Measurements from ENCODE around the gene SLC25A26. TPM values are rescaled to one million over a fixed set of nuclear protein-coding genes. Genes with fewer than 3 reads are reported as not detected.

SLC25A26 gene
- total RNA-seq, 3 donors from 2014 or later = 15.9 to 25.8 (median 20.2) TPM

DNA sequence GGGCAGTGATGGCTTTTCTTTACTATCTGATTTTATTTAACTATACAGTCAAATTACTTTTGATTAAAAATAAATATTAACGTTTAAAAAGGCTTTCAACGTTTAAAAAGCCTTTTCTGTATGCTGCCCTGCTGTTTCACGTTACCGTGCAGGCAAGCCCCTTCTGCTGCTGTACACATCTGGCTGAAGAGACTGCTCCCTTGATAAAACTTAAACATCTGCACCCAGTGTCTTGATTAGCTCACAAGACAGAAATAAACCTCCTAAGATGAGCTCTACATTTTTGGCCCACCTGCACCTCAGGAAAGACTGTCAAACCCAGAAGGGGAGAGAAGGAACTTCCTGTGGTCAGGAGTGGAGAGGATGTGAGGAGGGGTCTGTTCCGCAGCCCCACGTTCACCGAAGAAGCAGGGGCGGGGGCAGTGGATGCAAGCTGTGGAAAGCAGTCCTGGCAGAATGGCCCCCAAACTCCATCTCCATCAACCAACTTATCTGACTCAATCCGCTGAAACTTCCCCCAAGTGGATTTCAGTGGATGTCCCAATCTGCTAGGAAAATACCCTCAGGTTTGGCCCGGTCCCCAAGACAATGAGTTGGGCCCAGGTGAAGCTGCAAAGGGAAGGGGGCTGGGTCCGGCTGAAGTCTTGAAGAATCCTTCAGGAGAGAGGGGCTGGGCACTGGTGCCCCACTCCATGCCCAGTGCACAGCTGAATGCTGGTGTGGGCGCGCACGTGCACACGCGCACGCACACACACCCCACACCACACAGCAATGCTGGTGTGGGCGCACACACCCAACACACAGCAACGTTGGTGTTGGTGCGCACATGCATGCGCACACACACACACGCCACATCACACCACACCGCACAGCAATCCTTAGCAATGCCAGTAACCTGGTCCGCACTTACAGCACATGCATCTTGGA is 191.4 kb downstream of the SLC25A26 start:
- intact Hi-C loops (cut with DNase I, micrococcal nuclease) = loop anchor here in 1 of 2 donors (10.0 kb wide), 1 partner anchor 413 kb away; no protein-coding TSS in a partner anchor
- ATAC-seq = no peak
- no peak for DNase-seq
- no peaks in the 10 kb centered on the region for H3K9me3 ChIP-seq
- H3K36me3 ChIP-seq (ENCODE audit: low read depth) = peaks cover 4% of the 10 kb centered on the region
- H3K4me1 ChIP-seq (ENCODE audit: low read depth) = peaks cover 11% of the 10 kb centered on the region
- TF ChIP-seq CTCF (IDR thresholded peaks at IDR 0.05) = no peak
- no peak overlapping the region for H3K4me3 ChIP-seq

GRCh38 chr3:66413151-66413751 is 192.4 kb downstream of the SLC25A26 start:
- no peak for TF ChIP-seq CTCF (IDR thresholded peaks at IDR 0.05)
- Histone ChIP-seq H3K4me3 (no peak overlapping the region), H3K4me1 (ENCODE audit: low read depth) (peaks cover 3% of the 10 kb centered on the region), H3K36me3 (ENCODE audit: low read depth) (peaks cover 4% of the 10 kb centered on the region), H3K9me3 (no peaks in the 10 kb centered on the region)
- DNase-seq (no peak), ATAC-seq (no peak)
- intact Hi-C loops (cut with DNase I, micrococcal nuclease) = loop anchor here in 1 of 2 donors (10.0 kb wide), 1 partner anchor 412 kb away; no protein-coding TSS in a partner anchor

- no peak for ATAC-seq
- H3K36me3 ChIP-seq (ENCODE audit: low read depth) = peaks cover 4% of the 10 kb centered on the region
- no peak for DNase-seq
- no peak for TF ChIP-seq CTCF (IDR thresholded peaks at IDR 0.05)
- H3K4me1 ChIP-seq (ENCODE audit: low read depth) = peaks cover 3% of the 10 kb centered on the region
- no peak overlapping the region for H3K4me3 ChIP-seq
- intact Hi-C loops (cut with DNase I, micrococcal nuclease) = loop anchor here in 1 of 2 donors (10.0 kb wide), 1 partner anchor 410 kb away; no protein-coding TSS in a partner anchor
- no peaks in the 10 kb centered on the region for H3K9me3 ChIP-seq
Measured at GRCh38 chr3:66414846-66415245, 194.0 kb downstream of the SLC25A26 start.

- no peak for DNase-seq
- Histone ChIP-seq H3K4me3 (no peak overlapping the region), H3K4me1 (ENCODE audit: low read depth) (peaks cover 3% of the 10 kb centered on the region), H3K9me3 (no peaks in the 10 kb centered on the region), H3K36me3 (ENCODE audit: low read depth) (peaks cover 4% of the 10 kb centered on the region)
- peak; percentile 55 for ATAC-seq
- intact Hi-C loops (cut with DNase I, micrococcal nuclease) = loop anchor here in 1 of 2 donors (10.0 kb wide), 1 partner anchor 409 kb away; no protein-coding TSS in a partner anchor
- TF ChIP-seq CTCF (IDR thresholded peaks at IDR 0.05) = no peak
Measured at GRCh38 chr3:66415867-66416428, 195.1 kb downstream of the SLC25A26 start.

- TF ChIP-seq CTCF (IDR thresholded peaks at IDR 0.05) = no peak
- Histone ChIP-seq H3K4me3 (no peak overlapping the region), H3K36me3 (ENCODE audit: low read depth) (peaks cover 4% of the 10 kb centered on the region), H3K4me1 (ENCODE audit: low read depth) (peaks cover 3% of the 10 kb centered on the region), H3K9me3 (peaks cover 5% of the 10 kb centered on the region)
- intact Hi-C loops (cut with DNase I, micrococcal nuclease) = loop anchor here in 1 of 2 donors (10.0 kb wide), 1 partner anchor 408 kb away; no protein-coding TSS in a partner anchor
- peak; percentile 50 to 64 (median 57) for DNase-seq
- ATAC-seq = peak; percentile 84
Measured at GRCh38 chr3:66416556-66417304, 195.9 kb downstream of the SLC25A26 start.
